SK-N-SH treated with all-trans-retinoic acid at 6 μM for 48 hours (cell line): ENCODE results near the gene SYNJ1.

Source experiments
- ATAC-seq: fragments of 200-7000 bp; cut with Tn5 transposase; 3 replicates; pipeline ENCODE4 v1.9.1; 2020; ENCODE audit warnings: mild to moderate bottlenecking, moderate library complexity
- BACH2 ChIP-seq: fragments of 250-450 bp; sonication (Bioruptor Pico); IDR thresholded peaks from 2 replicates; pipeline ENCODE4 v1.9.0; 2021; ENCODE audit warnings: mild to moderate bottlenecking, borderline replicate concordance
- CSDC2 ChIP-seq: fragments of 250-450 bp; sonication (Bioruptor Pico); IDR thresholded peaks from 2 replicates; pipeline ENCODE4 v1.5.0; 2020; ENCODE audit warnings: mild to moderate bottlenecking, moderate library complexity
- GLIS3 ChIP-seq: fragments of 250-450 bp; sonication (Bioruptor Pico); IDR thresholded peaks from 2 replicates; pipeline ENCODE4 v1.5.0; 2020; ENCODE audit warnings: mild to moderate bottlenecking, moderate library complexity
- ISL1 ChIP-seq: fragments of 250-450 bp; sonication (Bioruptor Pico); IDR thresholded peaks from 2 replicates; pipeline ENCODE4 v2.1.2; 2022; ENCODE audit warnings: mild to moderate bottlenecking, moderate library complexity
- OSR1 ChIP-seq: fragments of 250-450 bp; sonication (Bioruptor Pico); IDR thresholded peaks from 2 replicates; pipeline ENCODE4 v1.8.0; 2022; ENCODE audit warnings: moderate library complexity, mild to moderate bottlenecking, inconsistent platforms
- PPARA ChIP-seq: fragments of 250-450 bp; sonication (Bioruptor Pico); IDR thresholded peaks from 2 replicates; pipeline ENCODE4 v1.5.0; 2020; ENCODE audit warnings: mild to moderate bottlenecking, borderline replicate concordance
- SNAI2 ChIP-seq: fragments of 250-450 bp; sonication (Bioruptor Pico); IDR thresholded peaks from 2 replicates; pipeline ENCODE4 v1.5.0; 2020; ENCODE audit warnings: mild to moderate bottlenecking, moderate library complexity
- TCF4 ChIP-seq: fragments of 250-450 bp; sonication (Bioruptor Pico); IDR thresholded peaks from 2 replicates; pipeline ENCODE4 v1.8.0; 2021; ENCODE audit warnings: mild to moderate bottlenecking, moderate library complexity, borderline replicate concordance
- ZNF565 ChIP-seq: fragments of 450-650 bp; formaldehyde crosslinking; conservative IDR thresholded peaks from 2 replicates; pipeline ENCODE4 v1.5.0; 2020; ENCODE audit warnings: low read depth, mild to moderate bottlenecking, moderate library complexity
- ZNF70 ChIP-seq: fragments of 450-650 bp; formaldehyde crosslinking; IDR thresholded peaks from 2 replicates; pipeline ENCODE4 v1.5.0; 2020; ENCODE audit warnings: mild to moderate bottlenecking, moderate library complexity
- TF ChIP-seq, protein P1 (sequence below): fragments of 250-450 bp; sonication (Bioruptor Pico); IDR thresholded peaks from 2 replicates; pipeline ENCODE4 v1.5.0; 2020; ENCODE audit warnings: mild to moderate bottlenecking, moderate library complexity
- TF ChIP-seq, protein P2 (sequence below): fragments of 250-450 bp; sonication (Bioruptor Pico); IDR thresholded peaks from 2 replicates; pipeline ENCODE4 v1.5.1; 2021; ENCODE audit warnings: mild to moderate bottlenecking, moderate library complexity
- TF ChIP-seq, protein P3 (sequence below): fragments of 250-450 bp; sonication (Bioruptor Pico); IDR thresholded peaks from 2 replicates; pipeline ENCODE4 v1.8.0; 2020; ENCODE audit warnings: mild to moderate bottlenecking, moderate library complexity, borderline replicate concordance
- TF ChIP-seq, protein P4 (sequence below): fragments of 250-450 bp; sonication (Bioruptor Pico); IDR thresholded peaks from 2 replicates; pipeline ENCODE4 v1.5.1; 2020; ENCODE audit warnings: low read depth, mild to moderate bottlenecking, moderate library complexity
- TF ChIP-seq, protein P5 (sequence below): fragments of 250-450 bp; sonication (Bioruptor Pico); IDR thresholded peaks from 2 replicates; pipeline ENCODE4 v1.8.0; 2021; ENCODE audit warnings: low read depth, mild to moderate bottlenecking, moderate library complexity, borderline replicate concordance

SYNJ1 gene

DNA sequence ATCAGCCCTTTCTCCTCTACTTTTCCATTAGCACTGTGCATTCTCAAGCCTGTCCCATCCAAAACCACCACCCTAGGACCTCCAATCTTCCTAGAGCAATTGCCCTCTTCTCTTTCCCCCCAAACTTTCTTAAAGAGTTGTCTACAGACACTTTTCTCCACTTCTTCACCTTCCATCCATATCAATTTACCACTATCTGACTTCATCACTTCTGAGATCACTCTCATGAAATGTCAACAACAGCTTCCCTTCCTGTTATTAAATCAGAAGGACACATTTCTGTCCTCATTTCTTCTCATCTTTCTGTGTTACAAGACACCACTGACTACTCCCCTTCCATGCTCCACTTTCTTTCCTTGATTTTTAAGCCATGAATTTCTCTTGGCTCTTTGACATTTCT is 79.6 kb downstream of the SYNJ1 start (continued):
- TF ChIP-seq, protein P1, sequence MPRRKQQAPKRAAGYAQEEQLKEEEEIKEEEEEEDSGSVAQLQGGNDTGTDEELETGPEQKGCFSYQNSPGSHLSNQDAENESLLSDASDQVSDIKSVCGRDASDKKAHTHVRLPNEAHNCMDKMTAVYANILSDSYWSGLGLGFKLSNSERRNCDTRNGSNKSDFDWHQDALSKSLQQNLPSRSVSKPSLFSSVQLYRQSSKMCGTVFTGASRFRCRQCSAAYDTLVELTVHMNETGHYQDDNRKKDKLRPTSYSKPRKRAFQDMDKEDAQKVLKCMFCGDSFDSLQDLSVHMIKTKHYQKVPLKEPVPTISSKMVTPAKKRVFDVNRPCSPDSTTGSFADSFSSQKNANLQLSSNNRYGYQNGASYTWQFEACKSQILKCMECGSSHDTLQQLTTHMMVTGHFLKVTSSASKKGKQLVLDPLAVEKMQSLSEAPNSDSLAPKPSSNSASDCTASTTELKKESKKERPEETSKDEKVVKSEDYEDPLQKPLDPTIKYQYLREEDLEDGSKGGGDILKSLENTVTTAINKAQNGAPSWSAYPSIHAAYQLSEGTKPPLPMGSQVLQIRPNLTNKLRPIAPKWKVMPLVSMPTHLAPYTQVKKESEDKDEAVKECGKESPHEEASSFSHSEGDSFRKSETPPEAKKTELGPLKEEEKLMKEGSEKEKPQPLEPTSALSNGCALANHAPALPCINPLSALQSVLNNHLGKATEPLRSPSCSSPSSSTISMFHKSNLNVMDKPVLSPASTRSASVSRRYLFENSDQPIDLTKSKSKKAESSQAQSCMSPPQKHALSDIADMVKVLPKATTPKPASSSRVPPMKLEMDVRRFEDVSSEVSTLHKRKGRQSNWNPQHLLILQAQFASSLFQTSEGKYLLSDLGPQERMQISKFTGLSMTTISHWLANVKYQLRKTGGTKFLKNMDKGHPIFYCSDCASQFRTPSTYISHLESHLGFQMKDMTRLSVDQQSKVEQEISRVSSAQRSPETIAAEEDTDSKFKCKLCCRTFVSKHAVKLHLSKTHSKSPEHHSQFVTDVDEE (CRISPR knock-in tag) = no peak

DNA sequence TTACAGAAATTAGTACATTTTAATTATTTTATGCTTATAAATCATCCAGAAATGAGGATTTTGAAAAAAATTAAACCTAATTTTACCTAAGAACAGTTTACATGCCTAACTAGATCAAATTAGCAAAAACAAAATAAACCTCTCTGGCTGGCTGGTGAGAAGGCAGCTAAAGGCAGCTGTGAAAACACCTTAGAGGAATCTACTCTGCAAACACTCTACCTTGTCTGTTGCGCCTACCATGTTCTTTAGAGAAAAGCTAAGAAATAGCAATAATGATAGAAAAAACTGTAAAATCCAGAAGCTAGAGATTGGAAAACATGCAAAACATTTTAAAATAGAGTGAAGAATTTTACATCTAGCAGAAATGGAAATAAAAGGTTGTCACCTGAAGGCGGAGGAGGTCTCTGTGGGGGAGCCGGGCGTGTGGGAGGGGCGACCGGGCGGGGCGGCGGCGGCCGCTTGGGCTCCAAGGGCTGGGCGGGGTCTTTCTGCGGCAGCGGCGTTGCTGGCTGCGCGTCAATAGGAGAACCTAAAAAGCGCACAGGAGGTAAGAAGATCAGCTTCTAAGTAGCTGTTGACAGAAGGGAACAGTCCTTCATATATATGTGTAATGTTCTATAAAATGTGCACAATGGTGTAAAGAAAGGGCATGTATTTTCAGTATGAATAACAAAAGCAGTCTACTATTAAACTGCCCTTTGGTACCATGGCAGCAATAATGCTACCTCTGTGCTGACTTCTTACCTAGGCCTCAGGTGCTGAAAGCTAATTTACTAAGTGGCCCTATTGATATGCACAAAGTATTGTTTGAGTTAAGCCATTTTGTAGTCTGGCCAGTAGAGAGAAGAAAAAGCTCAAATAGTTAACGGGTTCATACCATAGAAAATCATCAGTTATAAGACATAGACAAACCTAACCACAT is 82.3 kb downstream of the SYNJ1 start:
- TF ChIP-seq SNAI2 (CRISPR knock-in tag) (no peak), ZNF565 (CRISPR knock-in tag) (no peak), CSDC2 (no peak), GLIS3 (CRISPR knock-in tag) (no peak), ISL1 (no peak), TCF4 (no peak), PPARA (CRISPR knock-in tag) (no peak), OSR1 (no peak), ZNF70 (CRISPR knock-in tag) (no peak), BACH2 (CRISPR knock-in tag) (no peak)
- TF ChIP-seq, protein P2, sequence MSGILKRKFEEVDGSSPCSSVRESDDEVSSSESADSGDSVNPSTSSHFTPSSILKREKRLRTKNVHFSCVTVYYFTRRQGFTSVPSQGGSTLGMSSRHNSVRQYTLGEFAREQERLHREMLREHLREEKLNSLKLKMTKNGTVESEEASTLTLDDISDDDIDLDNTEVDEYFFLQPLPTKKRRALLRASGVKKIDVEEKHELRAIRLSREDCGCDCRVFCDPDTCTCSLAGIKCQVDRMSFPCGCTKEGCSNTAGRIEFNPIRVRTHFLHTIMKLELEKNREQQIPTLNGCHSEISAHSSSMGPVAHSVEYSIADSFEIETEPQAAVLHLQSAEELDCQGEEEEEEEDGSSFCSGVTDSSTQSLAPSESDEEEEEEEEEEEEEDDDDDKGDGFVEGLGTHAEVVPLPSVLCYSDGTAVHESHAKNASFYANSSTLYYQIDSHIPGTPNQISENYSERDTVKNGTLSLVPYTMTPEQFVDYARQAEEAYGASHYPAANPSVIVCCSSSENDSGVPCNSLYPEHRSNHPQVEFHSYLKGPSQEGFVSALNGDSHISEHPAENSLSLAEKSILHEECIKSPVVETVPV = no peak
- TF ChIP-seq, protein P3, sequence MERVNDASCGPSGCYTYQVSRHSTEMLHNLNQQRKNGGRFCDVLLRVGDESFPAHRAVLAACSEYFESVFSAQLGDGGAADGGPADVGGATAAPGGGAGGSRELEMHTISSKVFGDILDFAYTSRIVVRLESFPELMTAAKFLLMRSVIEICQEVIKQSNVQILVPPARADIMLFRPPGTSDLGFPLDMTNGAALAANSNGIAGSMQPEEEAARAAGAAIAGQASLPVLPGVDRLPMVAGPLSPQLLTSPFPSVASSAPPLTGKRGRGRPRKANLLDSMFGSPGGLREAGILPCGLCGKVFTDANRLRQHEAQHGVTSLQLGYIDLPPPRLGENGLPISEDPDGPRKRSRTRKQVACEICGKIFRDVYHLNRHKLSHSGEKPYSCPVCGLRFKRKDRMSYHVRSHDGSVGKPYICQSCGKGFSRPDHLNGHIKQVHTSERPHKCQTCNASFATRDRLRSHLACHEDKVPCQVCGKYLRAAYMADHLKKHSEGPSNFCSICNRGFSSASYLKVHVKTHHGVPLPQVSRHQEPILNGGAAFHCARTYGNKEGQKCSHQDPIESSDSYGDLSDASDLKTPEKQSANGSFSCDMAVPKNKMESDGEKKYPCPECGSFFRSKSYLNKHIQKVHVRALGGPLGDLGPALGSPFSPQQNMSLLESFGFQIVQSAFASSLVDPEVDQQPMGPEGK (CRISPR knock-in tag) = no peak
- TF ChIP-seq, protein P4, sequence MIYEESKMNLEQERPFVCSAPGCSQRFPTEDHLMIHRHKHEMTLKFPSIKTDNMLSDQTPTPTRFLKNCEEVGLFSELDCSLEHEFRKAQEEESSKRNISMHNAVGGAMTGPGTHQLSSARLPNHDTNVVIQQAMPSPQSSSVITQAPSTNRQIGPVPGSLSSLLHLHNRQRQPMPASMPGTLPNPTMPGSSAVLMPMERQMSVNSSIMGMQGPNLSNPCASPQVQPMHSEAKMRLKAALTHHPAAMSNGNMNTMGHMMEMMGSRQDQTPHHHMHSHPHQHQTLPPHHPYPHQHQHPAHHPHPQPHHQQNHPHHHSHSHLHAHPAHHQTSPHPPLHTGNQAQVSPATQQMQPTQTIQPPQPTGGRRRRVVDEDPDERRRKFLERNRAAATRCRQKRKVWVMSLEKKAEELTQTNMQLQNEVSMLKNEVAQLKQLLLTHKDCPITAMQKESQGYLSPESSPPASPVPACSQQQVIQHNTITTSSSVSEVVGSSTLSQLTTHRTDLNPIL = no peak
- TF ChIP-seq, protein P1 (CRISPR knock-in tag) = no peak
- TF ChIP-seq, protein P5, sequence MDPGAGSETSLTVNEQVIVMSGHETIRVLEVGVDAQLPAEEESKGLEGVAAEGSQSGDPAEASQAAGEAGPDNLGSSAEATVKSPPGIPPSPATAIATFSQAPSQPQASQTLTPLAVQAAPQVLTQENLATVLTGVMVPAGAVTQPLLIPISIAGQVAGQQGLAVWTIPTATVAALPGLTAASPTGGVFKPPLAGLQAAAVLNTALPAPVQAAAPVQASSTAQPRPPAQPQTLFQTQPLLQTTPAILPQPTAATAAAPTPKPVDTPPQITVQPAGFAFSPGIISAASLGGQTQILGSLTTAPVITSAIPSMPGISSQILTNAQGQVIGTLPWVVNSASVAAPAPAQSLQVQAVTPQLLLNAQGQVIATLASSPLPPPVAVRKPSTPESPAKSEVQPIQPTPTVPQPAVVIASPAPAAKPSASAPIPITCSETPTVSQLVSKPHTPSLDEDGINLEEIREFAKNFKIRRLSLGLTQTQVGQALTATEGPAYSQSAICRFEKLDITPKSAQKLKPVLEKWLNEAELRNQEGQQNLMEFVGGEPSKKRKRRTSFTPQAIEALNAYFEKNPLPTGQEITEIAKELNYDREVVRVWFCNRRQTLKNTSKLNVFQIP = no peak

More for the DNA sequence above, 82.3 kb downstream of the SYNJ1 start:
- ATAC-seq = no peak
